H9 (cell line): Measurements from ENCODE around the gene CXCR5. TPM values are rescaled to one million over a fixed set of nuclear protein-coding genes. Genes with fewer than 3 reads are reported as not detected.

Source experiments
- DNase-seq: peaks from one replicate; pipeline ENCODE4 v3.0.0-alpha.2; 2017
- H2AFZ ChIP-seq: one replicate; pipeline ENCODE4 v1.6.1; 2013; ENCODE audit warnings: mild to moderate bottlenecking, low read length, control low read depth, moderate library complexity
- H2AK5ac ChIP-seq: 2 replicates; pipeline ENCODE4 v1.6.1; 2013; ENCODE audit warnings: low read length, control low read depth, mixed read lengths; ENCODE audit not compliant: insufficient read length
- H2BK120ac ChIP-seq: one replicate; pipeline ENCODE4 v1.6.1; 2013; ENCODE audit warnings: low read depth, mild to moderate bottlenecking, low read length, control low read depth, inconsistent platforms; ENCODE audit not compliant: poor library complexity, severe bottlenecking
- H2BK12ac ChIP-seq: 2 replicates; pipeline ENCODE4 v1.6.1; 2013; ENCODE audit warnings: low read length, control low read depth, mixed read lengths, low read depth; ENCODE audit not compliant: insufficient read length
- H2BK15ac ChIP-seq: 2 replicates; pipeline ENCODE4 v1.6.1; 2013; ENCODE audit warnings: low read depth, low read length, control low read depth
- H2BK20ac ChIP-seq: one replicate; pipeline ENCODE4 v1.6.1; 2013; ENCODE audit warnings: low read depth, mild to moderate bottlenecking, low read length, control low read depth, inconsistent platforms; ENCODE audit not compliant: poor library complexity, severe bottlenecking
- H2BK5ac ChIP-seq: 2 replicates; pipeline ENCODE4 v1.6.1; 2013; ENCODE audit warnings: low read length, control low read depth, mixed read lengths; ENCODE audit not compliant: insufficient read length
- H3K14ac ChIP-seq: 2 replicates; pipeline ENCODE4 v1.6.1; 2013; ENCODE audit warnings: low read length, control low read depth; ENCODE audit not compliant: insufficient read depth
- H3K18ac ChIP-seq: 2 replicates; pipeline ENCODE4 v1.6.1; 2013; ENCODE audit warnings: low read depth, mild to moderate bottlenecking, mixed read lengths, low read length, control low read depth; ENCODE audit not compliant: insufficient read length
- H3K23ac ChIP-seq: 2 replicates; pipeline ENCODE4 v1.6.1; 2013; ENCODE audit warnings: low read length, control low read depth, mixed read lengths, low read depth; ENCODE audit not compliant: insufficient read length
- H3K23me2 ChIP-seq: 2 replicates; pipeline ENCODE4 v1.6.1; 2013; ENCODE audit warnings: low read depth, mild to moderate bottlenecking, mixed read lengths, low read length, control low read depth; ENCODE audit not compliant: insufficient read length, poor library complexity, severe bottlenecking
- H3K27ac ChIP-seq: 2 replicates; pipeline ENCODE4 v1.5.1; 2013; ENCODE audit warnings: low read length, control low read depth, mixed read lengths, low read depth; ENCODE audit not compliant: insufficient read length
- H3K27me3 ChIP-seq: 2 replicates; pipeline ENCODE4 v1.6.1; 2013; ENCODE audit warnings: low read length, control low read depth, inconsistent platforms; ENCODE audit not compliant: insufficient read depth
- H3K4ac ChIP-seq: 2 replicates; pipeline ENCODE4 v1.6.1; 2013; ENCODE audit warnings: low read depth, mild to moderate bottlenecking, control low read depth, inconsistent platforms, low read length, moderate library complexity
- H3K4me1 ChIP-seq: 2 replicates; pipeline ENCODE4 v1.6.1; 2013; ENCODE audit warnings: low read length, control low read depth, inconsistent platforms; ENCODE audit not compliant: insufficient read depth
- H3K4me2 ChIP-seq: 2 replicates; pipeline ENCODE4 v1.6.1; 2013; ENCODE audit warnings: low read length, control low read depth, mixed read lengths; ENCODE audit not compliant: insufficient read length, insufficient read depth
- H3K56ac ChIP-seq: 2 replicates; pipeline ENCODE4 v1.6.1; 2013; ENCODE audit warnings: low read depth, mild to moderate bottlenecking, mixed read lengths, low read length, control low read depth; ENCODE audit not compliant: insufficient read length
- H3K79me1 ChIP-seq: 2 replicates; pipeline ENCODE4 v1.6.1; 2013; ENCODE audit warnings: low read depth, mild to moderate bottlenecking, moderate library complexity, low read length, control low read depth, inconsistent platforms; ENCODE audit not compliant: insufficient read depth, poor library complexity, severe bottlenecking
- H3K79me2 ChIP-seq: 2 replicates; pipeline ENCODE4 v1.6.1; 2013; ENCODE audit warnings: low read length, control low read depth, inconsistent platforms; ENCODE audit not compliant: insufficient read depth
- H3K9ac ChIP-seq: 2 replicates; pipeline ENCODE4 v1.6.1; 2013; ENCODE audit warnings: low read length, control low read depth, mixed read lengths; ENCODE audit not compliant: insufficient read length; ENCODE audit errors: extremely low read depth
- H3K9me3 ChIP-seq: one replicate; pipeline ENCODE4 v1.6.1; 2013; ENCODE audit warnings: low read depth, low read length, inconsistent platforms; ENCODE audit not compliant: control insufficient read depth
- H3T11ph ChIP-seq: one replicate; pipeline ENCODE4 v1.6.1; 2013; ENCODE audit warnings: mild to moderate bottlenecking, low read length, control low read depth, inconsistent platforms
- H4K20me1 ChIP-seq: one replicate; pipeline ENCODE4 v1.6.1; 2013; ENCODE audit not compliant: control insufficient read depth, insufficient read length, insufficient read depth
- H4K5ac ChIP-seq: 2 replicates; pipeline ENCODE4 v1.6.1; 2013; ENCODE audit warnings: low read depth, mild to moderate bottlenecking, mixed read lengths, low read length, control low read depth; ENCODE audit not compliant: insufficient read length
- H4K8ac ChIP-seq: replicated peaks from 2 replicates; pipeline ENCODE4 v1.6.1; 2013; ENCODE audit warnings: low read length, control low read depth, mixed read lengths, low read depth; ENCODE audit not compliant: insufficient read length
- H4K91ac ChIP-seq: 2 replicates; pipeline ENCODE4 v1.6.1; 2013; ENCODE audit warnings: low read depth, mild to moderate bottlenecking, moderate library complexity, mixed read lengths, low read length, control low read depth; ENCODE audit not compliant: insufficient read length
- H3K27ac Mint-ChIP-seq, 3 experiments: 2 replicates in 2 of 3; 3 replicates in 1 of 3; pipeline ENCODE4 v1.8.0; 2020 to 2021; ENCODE audit warnings: mixed read lengths in 3 of 3, mild to moderate bottlenecking in 1 of 3, moderate library complexity in 1 of 3
- H3K27me3 Mint-ChIP-seq: 2 replicates; pipeline ENCODE4 v1.8.0; 2021; ENCODE audit warnings: low read depth, mild to moderate bottlenecking, moderate library complexity, mixed read lengths
- H3K36me3 Mint-ChIP-seq, 3 experiments: 2 replicates in 2 of 3; 3 replicates in 1 of 3; pipeline ENCODE4 v1.8.0; 2020 to 2021; ENCODE audit warnings: low read depth in 3 of 3, mixed read lengths in 3 of 3; ENCODE audit not compliant: insufficient read depth in 1 of 3
- H3K4me1 Mint-ChIP-seq, 2 experiments: 2 replicates each; pipeline ENCODE4 v1.8.0; 2020; ENCODE audit warnings: mixed read lengths in 2 of 2
- H3K4me3 Mint-ChIP-seq, 2 experiments: 2 replicates in 1 of 2; 3 replicates in 1 of 2; pipeline ENCODE4 v1.8.0; 2020 to 2021; ENCODE audit warnings: mild to moderate bottlenecking in 2 of 2, mixed read lengths in 2 of 2, moderate library complexity in 1 of 2
- H3K9me3 Mint-ChIP-seq, 2 experiments: 2 replicates in 1 of 2; 3 replicates in 1 of 2; pipeline ENCODE4 v1.8.0; 2020; ENCODE audit warnings: mild to moderate bottlenecking in 2 of 2, mixed read lengths in 2 of 2, moderate library complexity in 1 of 2
- CTCF ChIP-seq: fragments of 200-600 bp; sonication (generic); conservative IDR thresholded peaks from 3 replicates; pipeline ENCODE4 v1.8.0; 2021; ENCODE audit warnings: antibody characterized with exemption, mild to moderate bottlenecking
- WGBS: extraction: QIAGEN DNeasy Blood & Tissue Kit; methylation state at CpG from one replicate; pipeline ENCODE4 v1.1.7; 2013; ENCODE audit warnings: missing lambda C conversion rate, low lambda C conversion rate, mixed read lengths; ENCODE audit not compliant: insufficient read length; ENCODE audit errors: extremely low coverage; 5-methylcytosine and 5-hydroxymethylcytosine counted together
- total RNA-seq: library from RNA; stranded (reverse); gene quantifications from 2 replicates; pipeline ENCODE4 v1.2.1, GENCODE V29; 2021

CXCR5 gene
- total RNA-seq, 1 experiment from 2014 or later = 0.07 TPM

- Histone ChIP-seq H2BK12ac (no peak overlapping the region), H3K27ac (no peak overlapping the region), H3K14ac (no peak overlapping the region), H3K23me2 (no peaks in the 10 kb centered on the region), H3K9me3 (no peaks in the 10 kb centered on the region), H4K8ac (no peak overlapping the region), H2AK5ac (no peak overlapping the region), H3K4ac (no peak overlapping the region), H3K27me3 (no peaks in the 10 kb centered on the region; the same call in 1 of the 2 replicates), H3K18ac (no peak overlapping the region), H2BK5ac (no peak overlapping the region), H3K79me2 (no peaks in the 10 kb centered on the region), H3K23ac (no peak overlapping the region), H2BK15ac (no peak overlapping the region), H2BK120ac (no peak overlapping the region), H4K5ac (no peak overlapping the region), H3K79me1 (no peaks in the 10 kb centered on the region), H3T11ph (no peak overlapping the region), H3K4me2 (no peak overlapping the region), H4K91ac (no peak overlapping the region), H3K4me1 (peaks cover 7% of the 10 kb centered on the region; the same call in 1 of the 2 replicates), H3K56ac (no peak overlapping the region), H3K9ac (no peak overlapping the region), H4K20me1 (peaks cover 3% of the 10 kb centered on the region), H2AFZ (no peak overlapping the region), H2BK20ac (no peak overlapping the region)
- H3K27ac Mint-ChIP-seq = no peak overlapping the region
- no peaks in the 10 kb centered on the region; a peak in 1 of 7 replicates for H3K36me3 Mint-ChIP-seq
- TF ChIP-seq CTCF = no peak
- H3K27me3 Mint-ChIP-seq = peaks cover 35% of the 10 kb centered on the region
- WGBS = no CpG with 5 or more reads among the region's 9 CpGs
- H3K9me3 Mint-ChIP-seq = no peaks in the 10 kb centered on the region
- H3K4me1 Mint-ChIP-seq = peaks cover 29 to 30% of the 10 kb centered on the region in 2 experiments
- H3K4me3 Mint-ChIP-seq = no peak overlapping the region
- no peak for DNase-seq
Observed at GRCh38 chr11:118884875-118885274, 1.2 kb downstream of the CXCR5 start.
